Measurements from ENCODE around the gene CD160. TPM values are rescaled to one million over a fixed set of nuclear protein-coding genes. Genes with fewer than 3 reads are reported as not detected.
A peak's percentile ranks its signal among the peaks of the same experiment; 100 is the strongest.

Gene CD160
- total and polyA plus RNA-seq, 2 of the 13 experiments (the other 11 are each of a cell fraction or from before 2014, with no cell fraction given): 0.09 TPM; not detected in 1

- TF ChIP-seq ZNF737 (CRISPR knock-in tag; IDR thresholded peaks at IDR 0.05; ENCODE audit: borderline replicate concordance) (no peak), ZFP41 (CRISPR knock-in tag; IDR thresholded peaks at IDR 0.05; ENCODE audit: borderline replicate concordance) (no peak), ZNF574 (CRISPR knock-in tag; IDR thresholded peaks at IDR 0.05) (peak; percentile 48), ZBTB4 (CRISPR knock-in tag; IDR thresholded peaks at IDR 0.05; ENCODE audit: borderline replicate concordance) (0 out of 2 replicates have a peak, but pooled peaks have one; percentile 47), ZSCAN29 (CRISPR knock-in tag; conservative IDR thresholded peaks at IDR 0.05) (no peak), HES4 (CRISPR knock-in tag; IDR thresholded peaks at IDR 0.05; ENCODE audit: borderline replicate concordance) (no peak), E2F2 (CRISPR knock-in tag; IDR thresholded peaks at IDR 0.05; ENCODE audit: borderline replicate concordance) (no peak), ZNF326 (CRISPR knock-in tag; IDR thresholded peaks at IDR 0.05; ENCODE audit: borderline replicate concordance) (no peak), RFX1 (IDR thresholded peaks at IDR 0.05) (no peak), NFIB (CRISPR knock-in tag; IDR thresholded peaks at IDR 0.05; ENCODE audit: borderline replicate concordance) (no peak), ZNF564 (CRISPR knock-in tag; IDR thresholded peaks at IDR 0.05) (no peak), STAG1 (CRISPR knock-in tag; IDR thresholded peaks at IDR 0.05) (peak; percentile 95), KMT2B (CRISPR knock-in tag; IDR thresholded peaks at IDR 0.05) (no peak), HDAC1 (CRISPR knock-in tag; IDR thresholded peaks at IDR 0.05) (peak; percentile 37), CSRNP1 (CRISPR knock-in tag; IDR thresholded peaks at IDR 0.05) (0 out of 2 replicates have a peak, but pooled peaks have one; percentile 37), HOXA7 (CRISPR knock-in tag; IDR thresholded peaks at IDR 0.05) (no peak), AKAP8 (CRISPR knock-in tag; IDR thresholded peaks at IDR 0.05) (no peak)
Observed at GRCh38 chr1:145720878-145721671, 1.8 kb downstream of the CD160 start (continued).
